Measurements from ENCODE around the gene PIF1. TPM values are rescaled to one million over a fixed set of nuclear protein-coding genes. Genes with fewer than 3 reads are reported as not detected.

Gene PIF1
- total and polyA plus RNA-seq, 3 experiments from 2014 or later, result 0.25 to 14.7 (median 14.6) TPM

DNA sequence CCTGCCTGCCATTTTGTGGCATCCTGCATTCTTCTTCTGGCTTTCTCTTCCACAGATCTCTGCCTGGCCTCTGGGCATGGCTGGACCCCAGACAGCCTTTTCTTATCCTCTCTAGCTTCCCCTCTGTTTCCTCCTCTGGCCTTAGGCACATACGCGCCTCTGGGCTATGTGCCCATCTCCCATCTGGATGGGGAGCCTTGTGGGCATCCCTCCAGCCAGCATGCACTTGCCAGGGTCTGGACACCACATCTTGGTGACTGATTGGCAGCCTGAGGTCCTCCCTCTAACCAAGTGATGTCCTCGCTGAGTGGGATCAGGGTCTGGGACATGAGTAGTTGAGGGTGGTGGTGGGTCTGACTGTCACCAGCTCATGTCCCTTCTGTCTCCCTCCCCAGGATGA is 29.1 kb upstream of the PIF1 start:
- Histone ChIP-seq H3K27me3 (ENCODE audit: insufficient read depth, low read length, poor library complexity, severe bottlenecking) (no peaks in the 10 kb centered on the region), H3K4me1 (ENCODE audit: insufficient read depth, low read length) (peaks cover 32% of the 10 kb centered on the region), H3K36me3 (ENCODE audit: insufficient read depth, low read length) (peaks cover 30% of the 10 kb centered on the region), H3K4me3 (ENCODE audit: low read length) (no peak overlapping the region), H3K9me3 (ENCODE audit: low read length) (no peaks in the 10 kb centered on the region), H3K27ac (ENCODE audit: low read depth, low read length) (no peak overlapping the region)
- ChIA-PET CTCF (interaction anchor here (1.1 kb wide), 1 partner anchor 33 kb away, joined by 3 read pairs; no protein-coding TSS in a partner anchor), POLR2A (no interaction called here)
- Mint-ChIP-seq H3K4me1 (peaks cover 58 to 84% (median 84%) of the 10 kb centered on the region in 3 donors), H3K4me3 (no peak overlapping the region), H3K36me3 (peaks cover 0 to 86% (median 9%) of the 10 kb centered on the region in 3 donors), H3K27ac (peak overlapping the region in 6 of 8 donors; percentile 22 to 77 (median 50)), H3K27me3 (no peaks in the 10 kb centered on the region), H3K9me3 (no peaks in the 10 kb centered on the region)
- no peak for DNase-seq

DNA sequence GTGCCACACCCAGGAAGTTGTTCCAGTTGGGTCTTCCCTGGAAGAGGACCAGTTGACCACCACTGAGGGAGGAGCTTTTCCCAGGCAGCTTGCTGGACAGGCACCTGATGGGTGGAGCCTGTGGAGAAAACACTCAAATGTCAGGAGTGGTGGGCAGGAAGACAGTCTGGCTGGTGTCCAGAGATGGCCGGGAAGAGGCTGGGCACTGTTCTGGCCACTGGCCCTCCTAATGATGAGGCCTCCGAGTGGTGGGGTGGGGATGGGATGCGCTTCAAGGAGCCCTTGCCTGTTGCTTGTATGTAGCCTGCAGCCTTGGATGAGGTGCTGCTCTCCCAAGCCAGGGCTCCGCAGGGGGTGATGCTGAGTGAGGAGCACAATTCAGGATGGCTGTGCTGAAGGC is 28.6 kb upstream of the PIF1 start:
- H3K27me3 ChIP-seq (ENCODE audit: insufficient read depth, low read length, poor library complexity, severe bottlenecking), result no peaks in the 10 kb centered on the region
- no peak overlapping the region for H3K4me3 ChIP-seq (ENCODE audit: low read length)
- Mint-ChIP-seq H3K9me3 (no peaks in the 10 kb centered on the region), H3K4me3 (peak overlapping the region in 1 of 7 donors; percentile 2), H3K36me3 (peaks cover 0 to 84% (median 9%) of the 10 kb centered on the region in 3 donors), H3K27me3 (no peaks in the 10 kb centered on the region), H3K4me1 (peaks cover 56 to 85% (median 81%) of the 10 kb centered on the region in 3 donors), H3K27ac (peak overlapping the region in 4 of 8 donors; percentile 61 to 77 (median 74))
- peak in 1 of 5 donors; percentile 6 for DNase-seq
- peaks cover 28% of the 10 kb centered on the region for H3K36me3 ChIP-seq (ENCODE audit: insufficient read depth, low read length)
- POLR2A ChIA-PET, result no interaction called here
- CTCF ChIA-PET, result interaction anchor here (1.1 kb wide), 1 partner anchor 34 kb away, joined by 3 read pairs; no protein-coding TSS in a partner anchor
- peaks cover 32% of the 10 kb centered on the region for H3K4me1 ChIP-seq (ENCODE audit: insufficient read depth, low read length)
- H3K9me3 ChIP-seq (ENCODE audit: low read length), result no peaks in the 10 kb centered on the region
- no peak overlapping the region for H3K27ac ChIP-seq (ENCODE audit: low read depth, low read length)

DNA sequence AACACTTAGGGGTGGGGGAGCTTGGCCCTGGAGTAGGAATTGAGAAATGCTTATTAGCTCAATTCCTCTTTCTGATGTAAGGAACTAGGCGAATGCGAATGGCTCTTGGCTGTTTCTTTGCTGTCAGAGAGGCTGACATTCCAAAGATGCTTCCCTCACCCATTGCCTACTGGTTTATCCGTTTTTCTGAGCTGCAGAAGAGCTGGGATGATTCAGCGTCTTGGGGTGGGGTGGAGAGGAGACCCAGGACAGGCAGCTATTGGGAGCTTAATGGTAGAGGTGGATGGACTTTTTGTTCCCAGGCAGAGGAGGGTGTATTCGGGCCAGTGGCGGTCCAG is 26.0 kb upstream of the PIF1 start:
- Mint-ChIP-seq H3K27ac (peak overlapping the region in 4 of 8 donors; percentile 22 to 86 (median 60)), H3K4me1 (peaks cover 48 to 81% (median 78%) of the 10 kb centered on the region in 3 donors), H3K9me3 (no peaks in the 10 kb centered on the region), H3K27me3 (no peaks in the 10 kb centered on the region), H3K4me3 (no peak overlapping the region), H3K36me3 (peaks cover 0 to 83% (median 14%) of the 10 kb centered on the region in 3 donors)
- ChIA-PET CTCF (interaction anchor here (0.6 to 1.5 kb wide), 7 partner anchors 9 to 114 kb away, joined by 3 to 5 read pairs (median 4); no protein-coding TSS in a partner anchor), POLR2A (no interaction called here)
- Histone ChIP-seq H3K27me3 (ENCODE audit: insufficient read depth, low read length, poor library complexity, severe bottlenecking) (no peaks in the 10 kb centered on the region), H3K36me3 (ENCODE audit: insufficient read depth, low read length) (peaks cover 36% of the 10 kb centered on the region), H3K4me3 (ENCODE audit: low read length) (no peak overlapping the region), H3K27ac (ENCODE audit: low read depth, low read length) (no peak overlapping the region), H3K4me1 (ENCODE audit: insufficient read depth, low read length) (peaks cover 34% of the 10 kb centered on the region), H3K9me3 (ENCODE audit: low read length) (no peaks in the 10 kb centered on the region)
- no peak for DNase-seq

DNA sequence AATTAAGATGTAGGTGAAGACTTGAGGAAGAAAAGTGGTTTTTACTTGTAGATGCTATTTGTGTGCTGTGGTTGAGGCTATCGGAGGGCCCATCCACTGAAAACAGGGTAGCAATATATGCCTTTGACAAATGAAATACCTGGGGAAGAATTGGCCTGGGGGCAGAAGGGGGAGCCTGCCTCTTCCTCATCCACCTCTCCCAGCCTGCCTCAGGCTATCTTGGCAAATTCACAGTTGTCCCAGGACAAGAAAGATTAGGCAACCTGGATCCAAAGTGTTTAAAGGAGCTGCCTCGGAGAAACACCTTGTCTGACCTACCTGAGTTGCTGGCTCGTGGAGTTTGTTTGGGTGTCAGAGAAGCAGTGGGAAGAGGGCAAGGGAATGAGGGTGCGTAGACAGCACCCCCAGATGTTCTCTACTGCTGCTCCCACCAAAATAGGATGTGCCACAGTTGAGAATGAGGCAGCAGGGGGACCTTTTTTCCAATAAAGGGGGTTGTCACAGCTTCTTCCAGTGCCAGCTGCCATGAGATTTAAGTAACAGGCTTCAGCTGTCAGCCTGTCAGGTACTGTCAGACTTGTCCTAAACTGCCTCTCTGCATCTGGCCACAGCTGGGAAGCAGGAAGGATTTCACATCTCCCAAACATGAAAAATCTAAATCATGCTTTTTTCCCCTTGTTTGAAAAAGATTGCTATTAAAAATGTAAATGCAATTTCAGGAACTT is 25.5 kb upstream of the PIF1 start:
- Histone ChIP-seq H3K27ac (ENCODE audit: low read depth, low read length) (no peak overlapping the region), H3K9me3 (ENCODE audit: low read length) (no peaks in the 10 kb centered on the region), H3K4me1 (ENCODE audit: insufficient read depth, low read length) (peaks cover 32% of the 10 kb centered on the region), H3K4me3 (ENCODE audit: low read length) (no peak overlapping the region), H3K27me3 (ENCODE audit: insufficient read depth, low read length, poor library complexity, severe bottlenecking) (no peaks in the 10 kb centered on the region), H3K36me3 (ENCODE audit: insufficient read depth, low read length) (peaks cover 36% of the 10 kb centered on the region)
- H3K9me3 Mint-ChIP-seq, result no peaks in the 10 kb centered on the region
- peaks cover 46 to 81% (median 78%) of the 10 kb centered on the region in 3 donors for H3K4me1 Mint-ChIP-seq
- peaks cover 0 to 80% (median 14%) of the 10 kb centered on the region in 3 donors for H3K36me3 Mint-ChIP-seq
- CTCF ChIA-PET, result interaction anchor here (0.6 to 1.5 kb wide), 6 partner anchors 10 to 114 kb away, joined by 3 to 5 read pairs (median 4); no protein-coding TSS in a partner anchor
- H3K27ac Mint-ChIP-seq, result peak overlapping the region in 7 of 8 donors; percentile 2 to 86 (median 66)
- H3K4me3 Mint-ChIP-seq, result no peak overlapping the region
- POLR2A ChIA-PET, result no interaction called here
- DNase-seq, result no peak
- no peaks in the 10 kb centered on the region for H3K27me3 Mint-ChIP-seq

DNA sequence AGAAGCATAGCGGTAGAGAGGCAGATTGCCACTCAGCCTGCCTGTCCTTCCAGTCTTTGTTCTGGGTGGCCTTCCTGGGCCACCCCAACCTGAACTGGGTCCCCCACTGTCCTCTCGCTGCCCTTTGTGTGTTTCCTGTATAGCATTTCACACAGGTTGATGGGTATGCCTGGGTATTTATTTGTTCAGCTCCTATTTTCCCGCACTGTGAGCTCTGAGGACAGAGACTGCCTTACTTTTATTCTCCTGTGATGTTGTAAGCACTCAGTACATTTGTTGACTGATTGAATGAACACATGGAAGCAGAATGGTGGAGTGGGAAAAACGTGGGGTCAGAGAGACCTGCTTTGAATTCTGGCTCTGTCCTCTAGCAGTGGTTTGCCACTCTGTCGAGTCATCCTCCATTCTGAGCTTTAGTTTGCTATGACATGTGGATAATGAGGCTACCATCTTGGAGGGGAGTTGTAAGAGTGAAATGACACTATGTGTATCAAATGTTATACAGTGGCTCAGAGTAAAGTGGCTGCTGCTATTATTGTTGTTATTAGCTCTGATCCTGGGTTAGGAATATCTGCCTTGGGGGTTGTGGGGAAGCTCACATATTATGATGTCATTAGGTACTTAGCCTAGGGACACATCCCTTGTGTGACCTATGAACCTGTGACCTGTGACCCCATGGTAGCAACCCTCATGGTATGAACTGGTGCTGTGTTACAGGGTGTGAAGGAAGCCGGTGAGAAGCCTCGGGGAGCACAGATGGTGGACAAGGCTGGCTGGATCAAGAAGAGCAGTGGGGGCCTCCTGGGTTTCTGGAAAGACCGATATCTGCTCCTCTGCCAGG is 22.6 kb upstream of the PIF1 start:
- POLR2A ChIA-PET, result interaction anchor here (0.6 kb wide), 1 partner anchor 137 kb away, joined by 3 read pairs; no protein-coding TSS in a partner anchor

DNA sequence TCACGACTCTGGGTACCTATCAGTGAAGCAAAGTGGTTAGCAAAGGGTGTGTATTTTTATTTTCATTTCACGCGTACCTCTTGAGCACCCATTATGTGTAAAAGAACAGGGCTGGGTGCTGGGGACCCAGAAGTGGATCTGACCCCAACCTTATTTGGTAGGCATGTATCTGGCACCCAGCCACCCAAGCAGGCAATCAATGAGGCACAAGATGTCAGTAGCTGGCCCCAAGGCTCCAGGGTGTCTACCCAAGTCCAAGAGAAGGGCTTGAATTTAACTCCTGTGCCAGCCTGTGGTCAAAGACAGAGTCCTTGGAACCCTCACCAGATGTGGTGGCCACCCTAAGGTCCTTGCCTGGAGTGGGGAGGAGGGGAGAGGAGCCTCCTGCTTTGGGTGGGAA is 22.0 kb upstream of the PIF1 start:
- ChIA-PET POLR2A (no interaction called here), CTCF (interaction anchor here (0.6 to 6.1 kb wide), 4 partner anchors 11 to 59 kb away, joined by 3 to 30 read pairs (median 4); no protein-coding TSS in a partner anchor)
- DNase-seq, result no peak
- Mint-ChIP-seq H3K9me3 (no peaks in the 10 kb centered on the region), H3K27me3 (no peaks in the 10 kb centered on the region), H3K4me1 (peaks cover 63 to 90% (median 87%) of the 10 kb centered on the region in 3 donors), H3K36me3 (peaks cover 0 to 62% (median 14%) of the 10 kb centered on the region in 3 donors), H3K27ac (peak overlapping the region; percentile 54 to 97 (median 79)), H3K4me3 (peak overlapping the region in 5 of 7 donors; percentile 16 to 61 (median 34))
- no peak overlapping the region for H3K27ac ChIP-seq (ENCODE audit: low read depth, low read length)
- no peaks in the 10 kb centered on the region for H3K9me3 ChIP-seq (ENCODE audit: low read length)
- H3K27me3 ChIP-seq (ENCODE audit: insufficient read depth, low read length, poor library complexity, severe bottlenecking), result no peaks in the 10 kb centered on the region
- H3K4me1 ChIP-seq (ENCODE audit: insufficient read depth, low read length), result peaks cover 55% of the 10 kb centered on the region
- no peak overlapping the region for H3K4me3 ChIP-seq (ENCODE audit: low read length)
- H3K36me3 ChIP-seq (ENCODE audit: insufficient read depth, low read length), result peaks cover 19% of the 10 kb centered on the region

More for the DNA sequence above, 22.6 kb upstream of the PIF1 start:
- peaks cover 0 to 60% (median 14%) of the 10 kb centered on the region in 3 donors for H3K36me3 Mint-ChIP-seq
- H3K27ac Mint-ChIP-seq, result peak overlapping the region; percentile 13 to 88 (median 41)
- no peak overlapping the region for H3K27ac ChIP-seq (ENCODE audit: low read depth, low read length)
- peaks cover 58 to 84% (median 81%) of the 10 kb centered on the region in 3 donors for H3K4me1 Mint-ChIP-seq
- DNase-seq, result no peak
- no peaks in the 10 kb centered on the region for H3K27me3 ChIP-seq (ENCODE audit: insufficient read depth, low read length, poor library complexity, severe bottlenecking)
- H3K9me3 ChIP-seq (ENCODE audit: low read length), result no peaks in the 10 kb centered on the region
- no peaks in the 10 kb centered on the region for H3K27me3 Mint-ChIP-seq
- CTCF ChIA-PET, result interaction anchor here (0.6 to 6.1 kb wide), 3 partner anchors 12 to 55 kb away, joined by 3 to 30 read pairs (median 4); no protein-coding TSS in a partner anchor
- H3K4me1 ChIP-seq (ENCODE audit: insufficient read depth, low read length), result peaks cover 49% of the 10 kb centered on the region
- H3K4me3 Mint-ChIP-seq, result peak overlapping the region in 3 of 7 donors; percentile 12 to 64 (median 41)
- peaks cover 19% of the 10 kb centered on the region for H3K36me3 ChIP-seq (ENCODE audit: insufficient read depth, low read length)
- H3K9me3 Mint-ChIP-seq, result no peaks in the 10 kb centered on the region
- no peak overlapping the region for H3K4me3 ChIP-seq (ENCODE audit: low read length)

DNA sequence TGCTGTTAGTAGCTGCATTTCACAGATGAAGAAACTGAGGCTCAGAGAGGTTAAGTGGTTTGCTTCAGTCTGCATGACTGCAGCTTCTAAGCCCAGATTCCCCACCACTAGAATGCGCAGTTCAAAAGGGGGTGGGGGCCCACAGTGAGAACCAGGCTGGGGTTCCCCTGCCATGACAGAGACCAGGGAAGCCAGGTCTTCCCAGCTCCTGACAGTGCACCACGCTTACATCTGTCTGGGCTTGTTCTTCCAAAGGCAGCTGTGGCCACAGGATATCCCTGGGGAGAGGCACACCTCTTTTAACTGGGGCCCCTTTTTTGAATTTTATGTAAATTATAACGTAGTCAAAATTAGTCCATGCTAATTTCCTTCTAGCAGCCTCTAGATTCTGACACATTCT is 21.6 kb upstream of the PIF1 start:
- POLR2A ChIA-PET, result interaction anchor here (2.5 kb wide), 1 partner anchor 47 kb away, joined by 16 read pairs; no protein-coding TSS in a partner anchor
- Mint-ChIP-seq H3K36me3 (peaks cover 0 to 64% (median 12%) of the 10 kb centered on the region in 3 donors), H3K4me3 (peak overlapping the region in 5 of 7 donors; percentile 13 to 59 (median 37)), H3K27me3 (no peaks in the 10 kb centered on the region), H3K27ac (peak overlapping the region; percentile 54 to 97 (median 79)), H3K9me3 (no peaks in the 10 kb centered on the region), H3K4me1 (peaks cover 65 to 91% (median 87%) of the 10 kb centered on the region in 3 donors)
- CTCF ChIA-PET, result interaction anchor here (1.2 to 6.1 kb wide), 3 partner anchors 10 to 59 kb away, joined by 3 to 30 read pairs (median 3); no protein-coding TSS in a partner anchor
- DNase-seq, result no peak
- Histone ChIP-seq H3K27me3 (ENCODE audit: insufficient read depth, low read length, poor library complexity, severe bottlenecking) (no peaks in the 10 kb centered on the region), H3K36me3 (ENCODE audit: insufficient read depth, low read length) (peaks cover 15% of the 10 kb centered on the region), H3K9me3 (ENCODE audit: low read length) (no peaks in the 10 kb centered on the region), H3K4me3 (ENCODE audit: low read length) (no peak overlapping the region), H3K4me1 (ENCODE audit: insufficient read depth, low read length) (peaks cover 55% of the 10 kb centered on the region), H3K27ac (ENCODE audit: low read depth, low read length) (no peak overlapping the region)
